GM18508 (cell line): ENCODE measurements around the gene NT5C2.
"Not testable (repeated sequence)": the region's sequence is repeated elsewhere in the genome, so short reads cannot be mapped to it uniquely, and the experiment has no call there.

ENCODE experiments used
- ATAC-seq: cut with Tn5 transposase; IDR thresholded peaks from one replicate; pipeline ENCODE4 v1.9.1; 2021; ENCODE audit warnings: moderate number of reproducible peaks; ENCODE audit not compliant: insufficient read depth, unreplicated experiment

Gene NT5C2

GRCh38 chr10:103167554-103167953, 25.5 kb downstream of the NT5C2 start:
- not testable (repeated sequence) for ATAC-seq

DNA sequence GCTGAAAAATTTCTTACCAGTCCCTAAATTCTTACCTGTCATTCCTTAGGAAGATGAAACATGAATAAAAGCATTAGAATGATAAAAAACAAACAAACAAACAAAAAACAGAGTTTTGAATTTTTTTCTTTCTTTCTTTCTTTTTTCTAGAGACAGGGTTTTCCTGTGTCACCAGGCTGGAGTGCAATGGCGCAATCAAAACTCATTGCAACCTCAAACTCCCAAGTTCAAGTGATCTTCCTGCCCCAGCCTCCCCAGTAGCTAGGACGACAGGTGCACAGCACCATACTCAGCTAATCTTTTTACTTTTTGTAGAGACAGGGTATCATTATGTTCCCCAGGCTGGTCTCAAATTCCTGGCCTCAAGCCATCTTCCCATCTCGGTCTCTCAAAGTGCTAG, 26.5 kb downstream of the NT5C2 start:
- no peak for ATAC-seq

DNA sequence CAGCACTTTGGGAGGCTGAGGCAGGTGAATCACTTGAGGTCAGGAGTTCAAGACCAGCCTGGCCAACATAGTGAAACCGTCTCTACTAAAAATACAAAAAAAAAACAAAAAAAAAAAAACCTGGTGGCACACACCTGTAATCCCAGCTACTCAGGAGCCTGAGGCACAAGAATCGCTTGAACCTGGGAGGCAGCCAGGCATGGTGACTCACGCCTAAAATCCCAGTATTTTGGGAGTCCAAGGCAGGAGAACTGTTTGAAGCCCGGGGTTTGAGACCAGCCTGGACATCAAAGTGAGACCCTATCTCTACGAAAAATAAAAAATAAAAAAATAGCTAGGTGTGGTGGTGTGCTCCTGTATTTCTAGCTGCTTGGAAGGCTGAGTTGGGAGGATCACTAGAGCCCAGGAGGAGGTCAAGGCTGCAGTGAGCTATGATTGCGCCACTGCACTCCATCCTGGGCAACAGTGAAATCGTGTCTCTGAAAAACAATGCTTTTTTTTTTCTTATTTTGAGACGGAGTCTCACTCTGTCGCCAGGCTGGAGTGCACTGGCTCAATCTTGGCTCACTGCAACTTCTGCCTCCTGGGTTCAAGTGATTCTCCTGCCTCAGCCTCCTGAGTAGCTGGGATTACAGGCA, 29.2 kb downstream of the NT5C2 start:
- not testable (repeated sequence) for ATAC-seq

GRCh38 chr10:103157246-103157645, 35.8 kb downstream of the NT5C2 start:
- no peak for ATAC-seq

DNA sequence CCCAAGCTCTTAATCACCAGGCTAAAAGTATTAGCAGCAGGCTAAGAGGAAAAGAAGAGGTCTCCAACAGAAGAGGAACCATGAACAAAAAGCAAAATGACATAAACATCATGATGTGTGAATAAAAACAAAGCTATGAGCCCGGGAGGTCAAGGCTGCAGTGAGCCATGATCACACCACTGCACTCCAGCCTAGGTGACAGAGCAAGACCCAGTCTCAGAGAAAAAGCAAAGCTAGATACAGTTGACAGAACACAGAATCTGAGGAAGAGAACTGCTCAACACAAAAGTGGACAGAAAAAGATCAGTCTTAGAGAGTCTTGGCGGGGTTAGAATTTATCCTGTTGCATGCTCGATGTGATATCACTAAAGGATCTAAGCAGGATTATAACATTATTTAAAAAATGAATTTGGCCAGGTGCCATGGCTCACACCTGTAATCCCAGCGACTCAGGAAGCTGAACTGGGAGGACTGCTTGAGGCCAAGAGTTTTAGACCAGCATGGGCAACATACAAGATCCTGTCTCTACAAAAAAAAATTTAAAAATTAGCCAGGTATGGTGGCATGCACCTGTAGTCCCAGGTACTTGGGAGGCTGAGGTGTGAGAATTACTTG, 37.5 kb downstream of the NT5C2 start:
- no peak for ATAC-seq

DNA sequence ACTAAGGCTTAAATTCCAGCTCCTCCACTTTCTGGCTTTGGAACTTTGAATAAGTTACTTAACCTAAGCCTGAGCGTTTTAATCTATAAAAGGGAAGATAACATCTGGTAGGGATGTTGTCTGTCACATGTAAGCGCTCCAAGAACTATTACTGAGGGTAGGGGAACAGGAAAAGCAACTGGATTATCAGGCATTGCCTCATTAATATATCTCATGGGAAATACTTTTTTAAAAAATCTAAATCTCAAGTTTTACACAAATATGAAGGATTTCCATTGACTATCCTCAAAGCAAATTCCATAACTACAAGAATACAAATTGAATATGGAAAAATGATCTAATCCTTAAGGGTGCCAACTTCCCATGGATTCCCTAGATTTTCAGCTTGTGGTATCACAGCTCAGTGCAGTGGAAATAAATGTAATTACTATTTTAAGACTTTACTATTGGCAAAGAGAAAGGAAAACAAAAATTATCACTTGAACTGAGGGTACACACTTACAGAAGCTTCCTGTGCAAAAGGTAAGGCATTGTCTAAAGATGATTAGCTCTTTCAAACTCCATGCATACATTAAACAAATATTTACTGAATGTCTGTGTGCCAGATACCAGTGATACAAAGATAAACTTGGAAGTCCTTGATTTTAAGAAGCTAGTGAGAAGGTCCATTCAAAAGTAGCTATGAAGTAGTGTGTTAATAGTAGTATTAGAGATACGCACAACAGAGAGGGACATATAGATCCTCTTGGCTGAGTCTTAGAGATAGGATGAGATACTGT, 38.4 kb downstream of the NT5C2 start:
- ATAC-seq, result no peak

GRCh38 chr10:103153302-103154197, 39.5 kb downstream of the NT5C2 start:
- ATAC-seq, result no peak

DNA sequence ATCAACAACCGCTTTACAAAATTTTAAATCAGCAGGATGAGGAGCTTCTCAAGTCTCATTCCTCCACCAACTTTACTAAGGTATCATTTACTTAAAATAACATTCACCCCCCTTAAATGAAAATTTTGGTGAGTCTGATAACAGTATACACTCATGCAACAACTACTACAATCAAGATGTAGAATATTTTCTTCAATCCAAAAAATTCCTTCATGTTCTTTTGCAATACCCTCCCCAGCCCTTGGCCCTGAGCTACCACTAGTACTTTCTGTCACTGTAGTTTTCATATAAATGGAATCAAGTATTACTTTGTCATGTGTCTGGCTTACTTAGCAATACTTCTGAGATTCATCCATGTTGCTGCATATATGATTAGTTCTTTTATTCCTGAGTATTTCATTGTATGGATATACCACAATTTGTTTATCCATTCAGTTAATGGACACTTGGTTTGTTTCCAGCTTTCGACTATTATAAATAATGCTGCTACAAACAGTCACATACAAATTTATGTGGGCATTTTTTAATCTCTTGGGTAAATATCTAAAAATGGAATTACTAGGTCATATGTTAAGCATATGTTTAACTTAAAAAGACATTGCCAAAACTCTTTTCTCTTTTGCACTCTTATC, 43.0 kb downstream of the NT5C2 start:
- no peak for ATAC-seq

- ATAC-seq, result no peak
Measured at GRCh38 chr10:103147645-103148044, 45.4 kb downstream of the NT5C2 start.

- ATAC-seq, result no peak
Measured at GRCh38 chr10:103145860-103146466, 47.1 kb downstream of the NT5C2 start.

GRCh38 chr10:103145046-103145445, 48.0 kb downstream of the NT5C2 start:
- ATAC-seq, result no peak

GRCh38 chr10:103144041-103144440, 49.0 kb downstream of the NT5C2 start:
- no peak for ATAC-seq

- ATAC-seq, result not testable (repeated sequence)
Measured at GRCh38 chr10:103143641-103144040, 49.4 kb downstream of the NT5C2 start.

DNA sequence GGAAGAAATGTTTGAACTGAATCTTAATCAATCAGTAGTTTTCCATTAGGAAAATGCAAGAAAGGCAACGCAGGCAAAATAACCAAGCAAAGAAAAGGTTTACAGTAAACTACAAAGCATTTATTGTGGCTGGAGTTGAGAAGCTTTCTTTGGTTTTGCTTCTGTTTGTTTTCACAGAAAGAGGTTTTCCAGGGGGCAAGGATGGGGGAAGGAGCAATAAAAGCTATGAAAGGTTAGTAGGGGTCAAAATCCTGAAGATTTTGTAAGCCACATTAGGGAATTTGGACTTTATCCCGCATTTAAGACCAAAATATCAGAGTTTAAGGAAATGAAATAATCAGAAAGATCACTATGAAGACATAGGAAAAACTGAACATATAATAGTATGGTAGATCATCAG, 51.1 kb downstream of the NT5C2 start:
- no peak for ATAC-seq

DNA sequence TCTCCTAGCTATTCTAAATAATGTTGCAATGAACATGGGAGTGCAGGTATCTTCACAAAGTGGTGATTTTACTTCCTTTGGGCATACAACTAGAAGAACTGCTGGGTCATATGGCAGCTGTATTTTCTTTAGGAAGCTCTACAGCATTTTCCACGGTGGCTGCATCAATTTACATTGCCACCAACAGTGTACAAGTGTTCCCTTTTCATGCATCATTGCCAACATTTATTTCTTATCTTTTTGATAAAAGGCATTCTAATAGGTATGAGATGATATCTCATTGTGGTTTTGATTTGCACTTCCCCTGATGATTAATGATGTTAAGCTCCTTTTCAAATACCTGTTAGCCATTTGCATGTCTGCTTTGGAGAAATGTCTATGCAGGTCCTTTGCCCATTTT, 52.6 kb downstream of the NT5C2 start:
- ATAC-seq, result no peak

GRCh38 chr10:103139803-103140202, 53.3 kb downstream of the NT5C2 start:
- no peak for ATAC-seq

DNA sequence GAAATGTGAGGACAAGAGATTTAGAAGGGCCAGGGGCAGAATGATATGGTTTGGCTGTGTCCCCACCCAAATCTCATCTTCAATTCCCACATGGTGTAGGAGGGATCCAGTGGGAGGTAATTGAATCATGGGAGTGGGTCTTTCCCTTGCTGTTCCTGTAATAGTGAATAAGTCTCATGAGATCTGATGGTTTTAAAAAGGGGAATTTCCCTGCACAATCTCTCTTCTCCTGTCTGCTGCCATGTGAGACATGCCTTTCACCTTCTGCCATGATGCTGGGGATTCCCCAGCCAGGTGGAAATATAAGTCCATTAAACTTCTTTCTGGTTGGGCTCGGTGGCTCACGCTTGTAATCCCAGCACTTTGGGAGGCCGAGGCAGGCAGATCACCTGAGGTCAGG, 57.9 kb downstream of the NT5C2 start:
- not testable (repeated sequence) for ATAC-seq

GRCh38 chr10:103130910-103131309, 62.2 kb downstream of the NT5C2 start:
- no peak for ATAC-seq

GRCh38 chr10:103130180-103130579, 62.9 kb downstream of the NT5C2 start:
- ATAC-seq, result not testable (repeated sequence)

- ATAC-seq, result no peak
Measured at GRCh38 chr10:103127241-103127640, 65.8 kb downstream of the NT5C2 start.
